Astrocyte of the spinal cord (primary cell): ENCODE results near the gene TUB.
A peak's percentile ranks its signal among the peaks of the same experiment; 100 is the strongest.

Experiments used
- DNase-seq: peaks from one replicate; pipeline ENCODE4 v3.0.0; 2011; ENCODE audit warnings: low read depth, low spot score
- H3K4me3 ChIP-seq: 2 replicates; pipeline ENCODE4 v1.5.1; 2011; ENCODE audit warnings: low read depth, mild to moderate bottlenecking, low read length, moderate library complexity
- CTCF ChIP-seq: IDR thresholded peaks from 2 replicates; pipeline ENCODE4 v1.5.1; 2012; ENCODE audit warnings: low read depth, mild to moderate bottlenecking, low read length, inconsistent platforms
- in situ Hi-C: cut with HindIII; loops from 2 replicates; pipeline ENCODE4 v1.10.0; 2017; ENCODE audit warnings: low sequenced_read_pairs

Gene TUB

GRCh38 chr11:8058216-8058615, 22.8 kb upstream of the TUB start:
- in situ Hi-C loops, result no loop called here
- no peak for DNase-seq
- no peak for TF ChIP-seq CTCF
- H3K4me3 ChIP-seq, result no peak overlapping the region

- in situ Hi-C loops, result no loop called here
- no peak overlapping the region for H3K4me3 ChIP-seq
- DNase-seq, result no peak
- TF ChIP-seq CTCF, result no peak
These were observed 22.0 kb upstream of the TUB start for GRCh38 chr11:8059030-8059429.

- H3K4me3 ChIP-seq, result no peak overlapping the region
- no peak for DNase-seq
- no peak for TF ChIP-seq CTCF
- in situ Hi-C loops, result no loop called here
These were observed 21.4 kb upstream of the TUB start for GRCh38 chr11:8059571-8060011.

- H3K4me3 ChIP-seq, result no peak overlapping the region
- no peak for DNase-seq
- no peak for TF ChIP-seq CTCF
- in situ Hi-C loops, result no loop called here
These were observed 20.8 kb upstream of the TUB start for GRCh38 chr11:8060146-8060719.

- no peak overlapping the region for H3K4me3 ChIP-seq
- in situ Hi-C loops, result no loop called here
These were observed 20.0 kb upstream of the TUB start for GRCh38 chr11:8060801-8061554.

More at GRCh38 chr11:8060801-8061554, 20.0 kb upstream of the TUB start:
- TF ChIP-seq CTCF, result no peak
- peak; percentile 43 for DNase-seq
